CMK (cell line): ENCODE data around the gene IGSF3.
"Not testable (repeated sequence)": the region's sequence is repeated elsewhere in the genome, so short reads cannot be mapped to it uniquely, and the experiment has no call there.

Experiments
- DNase-seq: peaks from one replicate; pipeline ENCODE4 v3.0.0-alpha.2; 2010; ENCODE audit warnings: low read depth

The IGSF3 gene

GRCh38 chr1:116573431-116574095, 94.0 kb downstream of the IGSF3 start:
- peak; percentile 38 for DNase-seq

- no peak for DNase-seq
Measured at GRCh38 chr1:116572771-116573430, 94.6 kb downstream of the IGSF3 start.

- no peak for DNase-seq
Measured at GRCh38 chr1:116572099-116572498, 95.4 kb downstream of the IGSF3 start.

- DNase-seq: no peak
Measured at GRCh38 chr1:116571215-116571919, 96.2 kb downstream of the IGSF3 start.

- peak; percentile 71 for DNase-seq
Measured at GRCh38 chr1:116570358-116571214, 96.9 kb downstream of the IGSF3 start, which contains the start of gene CD58. Gene CD58 (minus strand): TSS chr1:116571026. CDS start chr1:116570972, 54 bp downstream.

GRCh38 chr1:116569776-116570357, 97.7 kb downstream of the IGSF3 start:
- peak; percentile 45 for DNase-seq

- no peak for DNase-seq
Measured at GRCh38 chr1:116569381-116569670, 98.2 kb downstream of the IGSF3 start.

GRCh38 chr1:116568662-116569380, 98.7 kb downstream of the IGSF3 start:
- no peak for DNase-seq

GRCh38 chr1:116567790-116568661, 99.5 kb downstream of the IGSF3 start:
- DNase-seq: no peak

GRCh38 chr1:116565222-116565621, 102.3 kb downstream of the IGSF3 start:
- DNase-seq: peak; percentile 60

- no peak for DNase-seq
Measured at GRCh38 chr1:116564426-116564825, 103.1 kb downstream of the IGSF3 start.

- DNase-seq: not testable (repeated sequence)
Measured at GRCh38 chr1:116562465-116562864, 105.1 kb downstream of the IGSF3 start.

- DNase-seq: no peak
Measured at GRCh38 chr1:116561563-116561962, 106.0 kb downstream of the IGSF3 start.

GRCh38 chr1:116560704-116561490, 106.6 kb downstream of the IGSF3 start:
- DNase-seq: peak; percentile 22

- DNase-seq: no peak
Measured at GRCh38 chr1:116559304-116559761, 108.2 kb downstream of the IGSF3 start.

GRCh38 chr1:116558571-116558970, 109.0 kb downstream of the IGSF3 start:
- DNase-seq: no peak

GRCh38 chr1:116558140-116558549, 109.4 kb downstream of the IGSF3 start:
- no peak for DNase-seq

GRCh38 chr1:116557323-116557878, 110.1 kb downstream of the IGSF3 start:
- no peak for DNase-seq
